ENCODE measurements around the gene ZNF540.
A peak's percentile ranks its signal among the peaks of the same experiment; 100 is the strongest.
"Not testable (repeated sequence)": the region's sequence is repeated elsewhere in the genome, so short reads cannot be mapped to it uniquely, and the experiment has no call there.

ZNF540 gene

GRCh38 chr19:37594304-37594981 lies at the start of gene ZNF540, which contains the start of gene ZNF571:
Gene ZNF540, plus strand, starts transcription at chr19:37594876. Its CDS starts 3,572 bp downstream, at chr19:37598448.
Gene ZNF571, minus strand, starts transcription at chr19:37594792. Its CDS starts 8,116 bp downstream, at chr19:37586676.
- DNase-seq (ENCODE audit: low read depth in 2 of 2): peak; percentile 85 to 89

- DNase-seq (ENCODE audit: low read depth in 2 of 2): peak; percentile 7 to 31
These were observed 43.3 kb upstream of the ZNF540 start for GRCh38 chr19:37551129-37551993.

- no peak for DNase-seq (ENCODE audit: low read depth in 2 of 2)
These were observed 31.2 kb upstream of the ZNF540 start for GRCh38 chr19:37563518-37563917.

GRCh38 chr19:37564624-37565369 lies 29.9 kb upstream of the ZNF540 start:
- DNase-seq (ENCODE audit: low read depth in 2 of 2): no peak

- DNase-seq (ENCODE audit: low read depth in 2 of 2): no peak
These were observed 29.4 kb upstream of the ZNF540 start for GRCh38 chr19:37565370-37565669.

GRCh38 chr19:37572203-37572602 lies 22.5 kb upstream of the ZNF540 start:
- DNase-seq (ENCODE audit: low read depth in 2 of 2): no peak

- no peak for DNase-seq (ENCODE audit: low read depth in 2 of 2)
These were observed 11.3 kb upstream of the ZNF540 start for GRCh38 chr19:37583340-37583739.

- DNase-seq (ENCODE audit: low read depth in 2 of 2): no peak
These were observed 726 bp upstream of the ZNF540 start for GRCh38 chr19:37593996-37594303.

GRCh38 chr19:37594982-37595382 lies 306 bp downstream of the ZNF540 start:
- DNase-seq (ENCODE audit: low read depth in 2 of 2): peak; percentile 24 to 47

GRCh38 chr19:37635076-37636056 lies 40.7 kb downstream of the ZNF540 start:
- no peak for DNase-seq (ENCODE audit: low read depth in 2 of 2)

- no peak for DNase-seq (ENCODE audit: low read depth in 2 of 2)
These were observed 59.4 kb downstream of the ZNF540 start for GRCh38 chr19:37654118-37654517.

- peak; percentile 0 to 9 for DNase-seq (ENCODE audit: low read depth in 2 of 2)
These were observed 60.1 kb downstream of the ZNF540 start for GRCh38 chr19:37654629-37655300.

GRCh38 chr19:37655301-37655688 lies 60.6 kb downstream of the ZNF540 start, which contains the start of gene ZFP30:
Gene ZFP30, minus strand, starts transcription at chr19:37655465. Its CDS starts 7,643 bp downstream, at chr19:37647822.
- peak; percentile 56 to 73 for DNase-seq (ENCODE audit: low read depth in 2 of 2)

- DNase-seq (ENCODE audit: low read depth in 2 of 2): peak; percentile 69 to 83
These were observed 61.2 kb downstream of the ZNF540 start for GRCh38 chr19:37655689-37656371.

GRCh38 chr19:37657157-37657556 lies 62.5 kb downstream of the ZNF540 start:
- DNase-seq (ENCODE audit: low read depth in 2 of 2): not testable (repeated sequence)

All from stimulated activated CD4-positive, alpha-beta T cell treated with anti-CD3 and anti-CD28 coated beads, Interleukin-12 subunit alpha, Interleukin-12 subunit beta, amount 100 ng/mL, for 24 hours (primary cell).